Neuronal stem cell (in vitro differentiated cells): ENCODE results near the gene NEK10.
A peak's percentile ranks its signal among the peaks of the same experiment; 100 is the strongest.

Source experiments
- DNase-seq: peaks from one replicate; pipeline ENCODE4 v3.0.0-alpha.2; 2013; ENCODE audit warnings: low spot score
- H2AFZ ChIP-seq: one replicate; pipeline ENCODE4 v1.6.1; 2013; ENCODE audit warnings: mild to moderate bottlenecking, low read length, inconsistent platforms
- H2AK5ac ChIP-seq: 2 replicates; pipeline ENCODE4 v1.6.1; 2013; ENCODE audit warnings: low read depth, mild to moderate bottlenecking, inconsistent platforms, low read length, moderate library complexity, mixed read lengths
- H2BK120ac ChIP-seq: 2 replicates; pipeline ENCODE4 v1.6.1; 2013; ENCODE audit warnings: low read depth, mild to moderate bottlenecking, inconsistent platforms, low read length, moderate library complexity, mixed read lengths
- H2BK12ac ChIP-seq: one replicate; pipeline ENCODE4 v1.6.1; 2013; ENCODE audit warnings: low read length, inconsistent platforms
- H2BK15ac ChIP-seq: 2 replicates; pipeline ENCODE4 v1.6.1; 2013; ENCODE audit warnings: mild to moderate bottlenecking, low read length, inconsistent platforms, mixed read lengths
- H2BK5ac ChIP-seq: one replicate; pipeline ENCODE4 v1.6.1; 2013; ENCODE audit warnings: inconsistent platforms, mild to moderate bottlenecking, low read length, moderate library complexity
- H3K14ac ChIP-seq: one replicate; pipeline ENCODE4 v1.6.1; 2013; ENCODE audit warnings: low read length, inconsistent platforms
- H3K18ac ChIP-seq: 2 replicates; pipeline ENCODE4 v1.6.1; 2013; ENCODE audit warnings: low read length, inconsistent platforms
- H3K23ac ChIP-seq: 2 replicates; pipeline ENCODE4 v1.6.1; 2013; ENCODE audit warnings: low read depth, mild to moderate bottlenecking, mixed read lengths, low read length, inconsistent platforms; ENCODE audit not compliant: poor library complexity
- H3K27ac ChIP-seq: replicated peaks from 3 replicates; pipeline ENCODE4 v1.5.1; 2013; ENCODE audit warnings: low read length, inconsistent platforms
- H3K27me3 ChIP-seq, 3 experiments: 2 replicates each; pipeline ENCODE4 v1.6.1; 2013; ENCODE audit warnings: low read length in 3 of 3, mild to moderate bottlenecking in 2 of 3, inconsistent platforms in 1 of 3, low read depth in 1 of 3, mixed read lengths in 1 of 3, moderate library complexity in 1 of 3; ENCODE audit not compliant: control insufficient read depth in 3 of 3, insufficient read depth in 3 of 3
- H3K36me3 ChIP-seq, 2 donors: replicated peaks in 1 of 2; 2 replicates each; pipeline ENCODE4 v1.6.1; 2013; ENCODE audit warnings: low read length in 2 of 2; ENCODE audit not compliant: control insufficient read depth in 2 of 2, insufficient read depth in 2 of 2
- H3K4ac ChIP-seq: 2 replicates; pipeline ENCODE4 v1.6.1; 2013; ENCODE audit warnings: inconsistent platforms, mild to moderate bottlenecking, low read length, moderate library complexity
- H3K4me1 ChIP-seq, 2 donors: 1 replicate in 1 of 2; 2 replicates in 1 of 2; pipeline ENCODE4 v1.6.1; 2013; ENCODE audit warnings: low read length in 2 of 2, low read depth in 1 of 2; ENCODE audit not compliant: control insufficient read depth in 2 of 2, insufficient read depth in 1 of 2
- H3K4me2 ChIP-seq: one replicate; pipeline ENCODE4 v1.6.1; 2013; ENCODE audit warnings: mild to moderate bottlenecking, low read length, inconsistent platforms; ENCODE audit not compliant: insufficient read depth, poor library complexity, severe bottlenecking
- H3K4me3 ChIP-seq, 2 donors: 2 replicates each; pipeline ENCODE4 v1.5.1; 2013; ENCODE audit warnings: low read length in 2 of 2, mild to moderate bottlenecking in 2 of 2, inconsistent platforms in 1 of 2, moderate library complexity in 1 of 2
- H3K79me1 ChIP-seq: one replicate; pipeline ENCODE4 v1.6.1; 2013; ENCODE audit warnings: low read depth, mild to moderate bottlenecking, inconsistent platforms, low read length, moderate library complexity
- H3K9ac ChIP-seq: one replicate; pipeline ENCODE4 v1.6.1; 2013; ENCODE audit warnings: mild to moderate bottlenecking, low read depth, low read length, inconsistent platforms; ENCODE audit not compliant: poor library complexity
- H3K9me3 ChIP-seq, 2 donors: replicated peaks in 1 of 2; 2 replicates each; pipeline versions ENCODE3 to v1.6.1; 2013; ENCODE audit warnings: low read length in 2 of 2, mild to moderate bottlenecking in 2 of 2, inconsistent platforms in 1 of 2, low read depth in 1 of 2, mixed read lengths in 1 of 2, moderate library complexity in 1 of 2; ENCODE audit not compliant: control insufficient read depth in 2 of 2, insufficient read depth in 1 of 2
- H4K8ac ChIP-seq: one replicate; pipeline ENCODE4 v1.6.1; 2013; ENCODE audit warnings: low read depth, mild to moderate bottlenecking, inconsistent platforms, low read length, moderate library complexity
- H4K91ac ChIP-seq: one replicate; pipeline ENCODE4 v1.6.1; 2013; ENCODE audit warnings: low read length, low read depth, mild to moderate bottlenecking, inconsistent platforms; ENCODE audit not compliant: poor library complexity
- WGBS, 2 donors: extraction: QIAGEN DNeasy Blood & Tissue Kit; methylation state at CpG; one replicate each; pipeline ENCODE4 v1.1.7; 2013; ENCODE audit warnings: missing lambda C conversion rate in 2 of 2, mixed read lengths in 1 of 2; ENCODE audit not compliant: insufficient read length in 2 of 2, insufficient replicate concordance in 1 of 2; ENCODE audit errors: extremely low coverage in 2 of 2; 5-methylcytosine and 5-hydroxymethylcytosine counted together

NEK10 gene

GRCh38 chr3:27097182-27097581 is 272.0 kb downstream of the NEK10 start:
- H2BK15ac ChIP-seq, result no peak overlapping the region
- no peak overlapping the region for H3K4me3 ChIP-seq
- no CpG with 5 or more reads among the region's 1 CpG for WGBS, 2 donors
- no peak overlapping the region for H3K9ac ChIP-seq
- no peak overlapping the region for H2BK120ac ChIP-seq
- H3K36me3 ChIP-seq, result no peaks in the 10 kb centered on the region
- no peak overlapping the region for H3K14ac ChIP-seq
- no peaks in the 10 kb centered on the region for H3K9me3 ChIP-seq
- no peaks in the 10 kb centered on the region for H3K27me3 ChIP-seq
- no peak overlapping the region for H2AK5ac ChIP-seq
- H3K23ac ChIP-seq, result no peak overlapping the region
- no peak overlapping the region for H3K4me2 ChIP-seq
- H3K79me1 ChIP-seq, result no peaks in the 10 kb centered on the region
- no peak overlapping the region for H2BK5ac ChIP-seq
- no peak overlapping the region for H3K4ac ChIP-seq
- no peak overlapping the region for H4K91ac ChIP-seq
- H3K27ac ChIP-seq, result no peak overlapping the region
- no peak overlapping the region for H3K18ac ChIP-seq
- H3K4me1 ChIP-seq, result peaks cover 2 to 6% of the 10 kb centered on the region in 2 donors
- no peak overlapping the region for H2AFZ ChIP-seq
- H4K8ac ChIP-seq, result no peak overlapping the region
- no peak for DNase-seq
- no peak overlapping the region for H2BK12ac ChIP-seq

- Histone ChIP-seq H3K36me3 (no peaks in the 10 kb centered on the region), H3K4me2 (no peak overlapping the region), H2BK5ac (no peak overlapping the region), H2BK15ac (no peak overlapping the region), H2BK12ac (no peak overlapping the region), H3K9me3 (no peaks in the 10 kb centered on the region), H3K18ac (no peak overlapping the region), H3K4me3 (no peak overlapping the region), H3K4ac (no peak overlapping the region), H3K27me3 (no peaks in the 10 kb centered on the region), H4K8ac (no peak overlapping the region), H2AFZ (peak overlapping the region; percentile 45), H3K9ac (no peak overlapping the region), H4K91ac (no peak overlapping the region), H2BK120ac (no peak overlapping the region), H3K79me1 (no peaks in the 10 kb centered on the region), H3K23ac (no peak overlapping the region), H2AK5ac (no peak overlapping the region), H3K14ac (no peak overlapping the region), H3K4me1 (peaks cover 2 to 6% of the 10 kb centered on the region in 2 donors), H3K27ac (no peak overlapping the region)
- DNase-seq, result no peak
- no CpG with 5 or more reads among the region's 2 CpGs for WGBS, 2 donors
These were observed 273.5 kb downstream of the NEK10 start for GRCh38 chr3:27095553-27096222.

- DNase-seq, result no peak
- no peak overlapping the region for H2BK12ac ChIP-seq
- no peak overlapping the region for H2BK15ac ChIP-seq
- H3K27me3 ChIP-seq, result no peaks in the 10 kb centered on the region
- no peak overlapping the region for H4K91ac ChIP-seq
- peak overlapping the region; percentile 62 for H2AFZ ChIP-seq
- no peak overlapping the region for H4K8ac ChIP-seq
- H3K4me3 ChIP-seq, result no peak overlapping the region
- H3K4ac ChIP-seq, result no peak overlapping the region
- no peak overlapping the region for H3K23ac ChIP-seq
- H3K27ac ChIP-seq, result no peak overlapping the region
- H3K9me3 ChIP-seq, result no peaks in the 10 kb centered on the region
- no peak overlapping the region for H3K14ac ChIP-seq
- no peak overlapping the region for H2BK120ac ChIP-seq
- no peak overlapping the region for H3K18ac ChIP-seq
- WGBS, 2 donors, result no CpG with 5 or more reads among the region's 4 CpGs
- no peak overlapping the region for H3K4me2 ChIP-seq
- no peak overlapping the region for H3K9ac ChIP-seq
- H2BK5ac ChIP-seq, result no peak overlapping the region
- H3K4me1 ChIP-seq, result peaks cover 2 to 6% of the 10 kb centered on the region in 2 donors
- H3K36me3 ChIP-seq, result no peaks in the 10 kb centered on the region
- H3K79me1 ChIP-seq, result no peaks in the 10 kb centered on the region
- no peak overlapping the region for H2AK5ac ChIP-seq
These were observed 274.5 kb downstream of the NEK10 start for GRCh38 chr3:27094721-27095120.

DNA sequence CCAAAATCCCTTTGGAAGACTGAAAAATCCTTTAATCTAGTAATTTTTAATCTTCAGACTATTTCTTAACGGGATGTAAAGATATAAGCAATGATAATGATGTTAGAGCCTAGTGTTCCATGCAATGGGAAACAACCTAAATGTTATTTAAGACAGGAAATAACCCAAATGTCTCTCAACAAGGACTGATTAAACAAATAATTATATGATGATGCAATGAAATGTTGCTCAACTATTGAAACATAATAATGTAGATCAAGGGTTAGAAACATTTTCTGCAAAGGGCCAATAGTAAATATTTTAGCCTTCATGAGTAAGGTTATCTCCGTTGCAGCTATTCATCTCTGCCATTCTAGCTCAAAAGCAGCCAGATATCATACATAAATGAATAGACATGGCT is 275.4 kb downstream of the NEK10 start:
- H3K79me1 ChIP-seq, result no peaks in the 10 kb centered on the region
- no peak overlapping the region for H3K27ac ChIP-seq
- H3K4ac ChIP-seq, result no peak overlapping the region
- no peak for DNase-seq
- no peak overlapping the region for H4K91ac ChIP-seq
- H3K9ac ChIP-seq, result no peak overlapping the region
- H3K9me3 ChIP-seq, result no peaks in the 10 kb centered on the region
- no peak overlapping the region for H3K14ac ChIP-seq
- H3K4me3 ChIP-seq, result no peak overlapping the region
- H3K4me2 ChIP-seq, result no peak overlapping the region
- H2AFZ ChIP-seq, result no peak overlapping the region
- H2BK12ac ChIP-seq, result no peak overlapping the region
- H4K8ac ChIP-seq, result no peak overlapping the region
- H2BK120ac ChIP-seq, result no peak overlapping the region
- no peak overlapping the region for H3K23ac ChIP-seq
- no peaks in the 10 kb centered on the region for H3K36me3 ChIP-seq
- no peak overlapping the region for H2BK5ac ChIP-seq
- H3K4me1 ChIP-seq, result peaks cover 2 to 6% of the 10 kb centered on the region in 2 donors
- no peak overlapping the region for H2AK5ac ChIP-seq
- H3K27me3 ChIP-seq, result no peaks in the 10 kb centered on the region
- WGBS, 2 donors, result no CpG with 5 or more reads among the region's 2 CpGs
- H2BK15ac ChIP-seq, result no peak overlapping the region
- no peak overlapping the region for H3K18ac ChIP-seq
